GM12875 (cell line): ENCODE measurements around the gene FREY1.

Source experiments
- H3K4me3 ChIP-seq: one replicate; pipeline ENCODE4 v1.5.1; 2011; ENCODE audit warnings: low read depth, low read length, control low read depth
- CTCF ChIP-seq: IDR thresholded peaks from 2 replicates; pipeline ENCODE4 v1.5.1; 2011; ENCODE audit warnings: low read depth, mild to moderate bottlenecking, control low read depth, inconsistent platforms, low read length, moderate library complexity, borderline replicate concordance; ENCODE audit not compliant: insufficient read depth

FREY1 gene

GRCh38 chr11:45939836-45940235 is 32.8 kb upstream of the FREY1 start:
- no peak for TF ChIP-seq CTCF
- H3K4me3 ChIP-seq = no peak overlapping the region

- no peak overlapping the region for H3K4me3 ChIP-seq
- TF ChIP-seq CTCF = no peak
These were observed 30.8 kb upstream of the FREY1 start for GRCh38 chr11:45937916-45938315.

GRCh38 chr11:45936511-45937054 is 29.5 kb upstream of the FREY1 start:
- no peak overlapping the region for H3K4me3 ChIP-seq
- no peak for TF ChIP-seq CTCF

- no peak for TF ChIP-seq CTCF
- H3K4me3 ChIP-seq = no peak overlapping the region
These were observed 28.4 kb upstream of the FREY1 start for GRCh38 chr11:45935349-45936064.

GRCh38 chr11:45934580-45935318 is 27.7 kb upstream of the FREY1 start:
- H3K4me3 ChIP-seq = no peak overlapping the region
- no peak for TF ChIP-seq CTCF

- TF ChIP-seq CTCF = no peak
- H3K4me3 ChIP-seq = no peak overlapping the region
These were observed 26.9 kb upstream of the FREY1 start for GRCh38 chr11:45933846-45934579.
